B cell (primary cell): ENCODE measurements around the gene ALAD.

ENCODE experiments used
- CTCF ChIP-seq: fragments of 200-600 bp; IDR thresholded peaks from one replicate; pipeline ENCODE4 v1.8.0; 2022; ENCODE audit warnings: antibody characterized with exemption, mild to moderate bottlenecking
- EZH2 ChIP-seq: IDR thresholded peaks from 2 replicates; pipeline ENCODE4 v1.6.1; 2012; ENCODE audit warnings: borderline replicate concordance, low read depth, mild to moderate bottlenecking, moderate library complexity, low read length; ENCODE audit not compliant: insufficient read depth, poor library complexity, severe bottlenecking

- TF ChIP-seq CTCF (no peak), EZH2 (no peak)
These were observed 19.1 kb downstream of the ALAD start for GRCh38 chr9:113381909-113382411.
